Liver (tissue), 3 donors: ENCODE measurements around the gene SPON2.

ENCODE experiments used
- CTCF ChIP-seq: fragments of 150-350 bp; IDR thresholded peaks from 2 replicates; pipeline ENCODE4 v1.5.1; 2017; ENCODE audit warnings: improper control_type of control experiment, low read depth, low read length; ENCODE audit not compliant: missing input control
- REST ChIP-seq: IDR thresholded peaks from 2 replicates; pipeline ENCODE4 v1.6.1; 2016; ENCODE audit warnings: antibody characterized with exemption, mild to moderate bottlenecking
- TAF1 ChIP-seq: conservative IDR thresholded peaks from 2 replicates; pipeline ENCODE4 v1.6.1; 2016; ENCODE audit warnings: antibody characterized with exemption, mild to moderate bottlenecking
- donor health status: healthy.
- donor health status: healthy.

GRCh38 chr4:1219566-1219950, 47.2 kb upstream of the SPON2 start:
- no peak for TF ChIP-seq TAF1
- TF ChIP-seq CTCF = no peak
- TF ChIP-seq REST = no peak
